ENCODE data around the gene PCSK4. TPM values are rescaled to one million over a fixed set of nuclear protein-coding genes. Genes with fewer than 3 reads are reported as not detected.

Gene PCSK4
- total and polyA plus RNA-seq, 9 of the 15 experiments (the other 6 are each of a cell fraction or from before 2014, with no cell fraction given), result 0.01 to 9.1 (median 2.1) TPM; not detected in 1

DNA sequence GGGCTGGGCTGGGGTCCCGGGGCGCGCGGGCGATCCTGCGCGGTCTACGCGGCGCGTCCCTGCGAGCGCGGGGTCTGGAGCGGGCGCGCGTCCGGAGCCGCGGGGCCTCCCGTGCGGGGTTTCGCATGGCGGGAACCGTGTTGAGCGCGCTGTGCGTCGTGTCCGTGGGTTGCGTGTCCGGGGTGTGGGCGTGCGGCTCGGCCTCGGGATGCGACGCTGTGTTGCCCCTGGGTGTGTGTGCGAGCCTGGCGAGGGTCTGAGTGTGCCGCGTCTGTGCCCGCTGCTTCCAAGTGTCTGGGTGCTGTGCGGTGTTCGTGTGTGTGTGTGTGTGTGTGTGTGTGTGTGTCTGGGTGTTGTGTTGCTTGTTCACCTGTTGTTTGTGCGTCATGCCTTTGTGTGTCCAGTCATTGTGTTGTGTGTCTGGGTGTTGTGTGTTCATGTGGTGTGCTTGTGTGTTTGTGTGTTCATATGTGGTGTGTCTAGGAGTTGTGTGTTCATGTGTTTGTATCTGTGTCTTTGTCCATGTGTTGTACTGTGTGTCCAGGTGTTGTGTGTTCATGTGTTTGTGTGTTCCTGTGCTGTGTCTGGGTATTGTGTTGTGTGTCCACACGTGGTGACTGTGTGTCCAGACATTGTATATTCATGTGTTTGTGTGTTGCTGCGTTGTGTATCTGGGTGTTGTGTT is 34.3 kb upstream of the PCSK4 start (continued):
- TF ChIP-seq, protein P1, sequence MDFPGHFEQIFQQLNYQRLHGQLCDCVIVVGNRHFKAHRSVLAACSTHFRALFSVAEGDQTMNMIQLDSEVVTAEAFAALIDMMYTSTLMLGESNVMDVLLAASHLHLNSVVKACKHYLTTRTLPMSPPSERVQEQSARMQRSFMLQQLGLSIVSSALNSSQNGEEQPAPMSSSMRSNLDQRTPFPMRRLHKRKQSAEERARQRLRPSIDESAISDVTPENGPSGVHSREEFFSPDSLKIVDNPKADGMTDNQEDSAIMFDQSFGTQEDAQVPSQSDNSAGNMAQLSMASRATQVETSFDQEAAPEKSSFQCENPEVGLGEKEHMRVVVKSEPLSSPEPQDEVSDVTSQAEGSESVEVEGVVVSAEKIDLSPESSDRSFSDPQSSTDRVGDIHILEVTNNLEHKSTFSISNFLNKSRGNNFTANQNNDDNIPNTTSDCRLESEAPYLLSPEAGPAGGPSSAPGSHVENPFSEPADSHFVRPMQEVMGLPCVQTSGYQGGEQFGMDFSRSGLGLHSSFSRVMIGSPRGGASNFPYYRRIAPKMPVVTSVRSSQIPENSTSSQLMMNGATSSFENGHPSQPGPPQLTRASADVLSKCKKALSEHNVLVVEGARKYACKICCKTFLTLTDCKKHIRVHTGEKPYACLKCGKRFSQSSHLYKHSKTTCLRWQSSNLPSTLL (IDR thresholded peaks at IDR 0.05), result peak; percentile 55; the same call in 1 of the 2 replicates
- peak; percentile 49; the same call in 1 of the 2 replicates for TF ChIP-seq DPF2 (IDR thresholded peaks at IDR 0.05)
- TF ChIP-seq NFIC (IDR thresholded peaks at IDR 0.05), result peak; percentile 28; the same call in 1 of the 2 replicates
- TF ChIP-seq ARNT (IDR thresholded peaks at IDR 0.05), result peak in 1 of 2 experiments; percentile 80; a peak in 1 of 4 replicates
- no peak for TF ChIP-seq ZNF431 (CRISPR knock-in tag; IDR thresholded peaks at IDR 0.05)
- no peak for TF ChIP-seq DACH1 (IDR thresholded peaks at IDR 0.05; ENCODE audit: partially characterized antibody)
- TF ChIP-seq, protein P2, sequence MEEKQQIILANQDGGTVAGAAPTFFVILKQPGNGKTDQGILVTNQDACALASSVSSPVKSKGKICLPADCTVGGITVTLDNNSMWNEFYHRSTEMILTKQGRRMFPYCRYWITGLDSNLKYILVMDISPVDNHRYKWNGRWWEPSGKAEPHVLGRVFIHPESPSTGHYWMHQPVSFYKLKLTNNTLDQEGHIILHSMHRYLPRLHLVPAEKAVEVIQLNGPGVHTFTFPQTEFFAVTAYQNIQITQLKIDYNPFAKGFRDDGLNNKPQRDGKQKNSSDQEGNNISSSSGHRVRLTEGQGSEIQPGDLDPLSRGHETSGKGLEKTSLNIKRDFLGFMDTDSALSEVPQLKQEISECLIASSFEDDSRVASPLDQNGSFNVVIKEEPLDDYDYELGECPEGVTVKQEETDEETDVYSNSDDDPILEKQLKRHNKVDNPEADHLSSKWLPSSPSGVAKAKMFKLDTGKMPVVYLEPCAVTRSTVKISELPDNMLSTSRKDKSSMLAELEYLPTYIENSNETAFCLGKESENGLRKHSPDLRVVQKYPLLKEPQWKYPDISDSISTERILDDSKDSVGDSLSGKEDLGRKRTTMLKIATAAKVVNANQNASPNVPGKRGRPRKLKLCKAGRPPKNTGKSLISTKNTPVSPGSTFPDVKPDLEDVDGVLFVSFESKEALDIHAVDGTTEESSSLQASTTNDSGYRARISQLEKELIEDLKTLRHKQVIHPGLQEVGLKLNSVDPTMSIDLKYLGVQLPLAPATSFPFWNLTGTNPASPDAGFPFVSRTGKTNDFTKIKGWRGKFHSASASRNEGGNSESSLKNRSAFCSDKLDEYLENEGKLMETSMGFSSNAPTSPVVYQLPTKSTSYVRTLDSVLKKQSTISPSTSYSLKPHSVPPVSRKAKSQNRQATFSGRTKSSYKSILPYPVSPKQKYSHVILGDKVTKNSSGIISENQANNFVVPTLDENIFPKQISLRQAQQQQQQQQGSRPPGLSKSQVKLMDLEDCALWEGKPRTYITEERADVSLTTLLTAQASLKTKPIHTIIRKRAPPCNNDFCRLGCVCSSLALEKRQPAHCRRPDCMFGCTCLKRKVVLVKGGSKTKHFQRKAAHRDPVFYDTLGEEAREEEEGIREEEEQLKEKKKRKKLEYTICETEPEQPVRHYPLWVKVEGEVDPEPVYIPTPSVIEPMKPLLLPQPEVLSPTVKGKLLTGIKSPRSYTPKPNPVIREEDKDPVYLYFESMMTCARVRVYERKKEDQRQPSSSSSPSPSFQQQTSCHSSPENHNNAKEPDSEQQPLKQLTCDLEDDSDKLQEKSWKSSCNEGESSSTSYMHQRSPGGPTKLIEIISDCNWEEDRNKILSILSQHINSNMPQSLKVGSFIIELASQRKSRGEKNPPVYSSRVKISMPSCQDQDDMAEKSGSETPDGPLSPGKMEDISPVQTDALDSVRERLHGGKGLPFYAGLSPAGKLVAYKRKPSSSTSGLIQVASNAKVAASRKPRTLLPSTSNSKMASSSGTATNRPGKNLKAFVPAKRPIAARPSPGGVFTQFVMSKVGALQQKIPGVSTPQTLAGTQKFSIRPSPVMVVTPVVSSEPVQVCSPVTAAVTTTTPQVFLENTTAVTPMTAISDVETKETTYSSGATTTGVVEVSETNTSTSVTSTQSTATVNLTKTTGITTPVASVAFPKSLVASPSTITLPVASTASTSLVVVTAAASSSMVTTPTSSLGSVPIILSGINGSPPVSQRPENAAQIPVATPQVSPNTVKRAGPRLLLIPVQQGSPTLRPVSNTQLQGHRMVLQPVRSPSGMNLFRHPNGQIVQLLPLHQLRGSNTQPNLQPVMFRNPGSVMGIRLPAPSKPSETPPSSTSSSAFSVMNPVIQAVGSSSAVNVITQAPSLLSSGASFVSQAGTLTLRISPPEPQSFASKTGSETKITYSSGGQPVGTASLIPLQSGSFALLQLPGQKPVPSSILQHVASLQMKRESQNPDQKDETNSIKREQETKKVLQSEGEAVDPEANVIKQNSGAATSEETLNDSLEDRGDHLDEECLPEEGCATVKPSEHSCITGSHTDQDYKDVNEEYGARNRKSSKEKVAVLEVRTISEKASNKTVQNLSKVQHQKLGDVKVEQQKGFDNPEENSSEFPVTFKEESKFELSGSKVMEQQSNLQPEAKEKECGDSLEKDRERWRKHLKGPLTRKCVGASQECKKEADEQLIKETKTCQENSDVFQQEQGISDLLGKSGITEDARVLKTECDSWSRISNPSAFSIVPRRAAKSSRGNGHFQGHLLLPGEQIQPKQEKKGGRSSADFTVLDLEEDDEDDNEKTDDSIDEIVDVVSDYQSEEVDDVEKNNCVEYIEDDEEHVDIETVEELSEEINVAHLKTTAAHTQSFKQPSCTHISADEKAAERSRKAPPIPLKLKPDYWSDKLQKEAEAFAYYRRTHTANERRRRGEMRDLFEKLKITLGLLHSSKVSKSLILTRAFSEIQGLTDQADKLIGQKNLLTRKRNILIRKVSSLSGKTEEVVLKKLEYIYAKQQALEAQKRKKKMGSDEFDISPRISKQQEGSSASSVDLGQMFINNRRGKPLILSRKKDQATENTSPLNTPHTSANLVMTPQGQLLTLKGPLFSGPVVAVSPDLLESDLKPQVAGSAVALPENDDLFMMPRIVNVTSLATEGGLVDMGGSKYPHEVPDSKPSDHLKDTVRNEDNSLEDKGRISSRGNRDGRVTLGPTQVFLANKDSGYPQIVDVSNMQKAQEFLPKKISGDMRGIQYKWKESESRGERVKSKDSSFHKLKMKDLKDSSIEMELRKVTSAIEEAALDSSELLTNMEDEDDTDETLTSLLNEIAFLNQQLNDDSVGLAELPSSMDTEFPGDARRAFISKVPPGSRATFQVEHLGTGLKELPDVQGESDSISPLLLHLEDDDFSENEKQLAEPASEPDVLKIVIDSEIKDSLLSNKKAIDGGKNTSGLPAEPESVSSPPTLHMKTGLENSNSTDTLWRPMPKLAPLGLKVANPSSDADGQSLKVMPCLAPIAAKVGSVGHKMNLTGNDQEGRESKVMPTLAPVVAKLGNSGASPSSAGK (IDR thresholded peaks at IDR 0.05), result peak; percentile 20; the same call in 1 of the 2 replicates
- TF ChIP-seq ZKSCAN1 (IDR thresholded peaks at IDR 0.05; ENCODE audit: low read depth, low read length), result no peak
- peak; percentile 81 for TF ChIP-seq BCOR (IDR thresholded peaks at IDR 0.05)
- peak; percentile 11; the same call in 1 of the 2 replicates for TF ChIP-seq ZNF316 (IDR thresholded peaks at IDR 0.05)
- no peak for TF ChIP-seq XRCC4 (IDR thresholded peaks at IDR 0.05; ENCODE audit: extremely low read depth, insufficient read depth, insufficient read length)
- TF ChIP-seq, protein P3, sequence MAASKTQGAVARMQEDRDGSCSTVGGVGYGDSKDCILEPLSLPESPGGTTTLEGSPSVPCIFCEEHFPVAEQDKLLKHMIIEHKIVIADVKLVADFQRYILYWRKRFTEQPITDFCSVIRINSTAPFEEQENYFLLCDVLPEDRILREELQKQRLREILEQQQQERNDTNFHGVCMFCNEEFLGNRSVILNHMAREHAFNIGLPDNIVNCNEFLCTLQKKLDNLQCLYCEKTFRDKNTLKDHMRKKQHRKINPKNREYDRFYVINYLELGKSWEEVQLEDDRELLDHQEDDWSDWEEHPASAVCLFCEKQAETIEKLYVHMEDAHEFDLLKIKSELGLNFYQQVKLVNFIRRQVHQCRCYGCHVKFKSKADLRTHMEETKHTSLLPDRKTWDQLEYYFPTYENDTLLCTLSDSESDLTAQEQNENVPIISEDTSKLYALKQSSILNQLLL (CRISPR knock-in tag; IDR thresholded peaks at IDR 0.05; ENCODE audit: borderline replicate concordance), result no peak
- TF ChIP-seq ETS2 (tag; IDR thresholded peaks at IDR 0.05; ENCODE audit: borderline replicate concordance, poor library complexity, severe bottlenecking), result no peak
- TF ChIP-seq EGR1 (conservative IDR thresholded peaks at IDR 0.05), result 0 out of 2 replicates have a peak, but pooled peaks have one; percentile 31
